Iris pigment epithelial cell (primary cell): ENCODE measurements around the gene TMEM174.

Source experiments
- DNase-seq: peaks from one replicate; pipeline ENCODE4 v3.0.0-alpha.2; 2011; ENCODE audit warnings: low read depth

The TMEM174 gene

DNA sequence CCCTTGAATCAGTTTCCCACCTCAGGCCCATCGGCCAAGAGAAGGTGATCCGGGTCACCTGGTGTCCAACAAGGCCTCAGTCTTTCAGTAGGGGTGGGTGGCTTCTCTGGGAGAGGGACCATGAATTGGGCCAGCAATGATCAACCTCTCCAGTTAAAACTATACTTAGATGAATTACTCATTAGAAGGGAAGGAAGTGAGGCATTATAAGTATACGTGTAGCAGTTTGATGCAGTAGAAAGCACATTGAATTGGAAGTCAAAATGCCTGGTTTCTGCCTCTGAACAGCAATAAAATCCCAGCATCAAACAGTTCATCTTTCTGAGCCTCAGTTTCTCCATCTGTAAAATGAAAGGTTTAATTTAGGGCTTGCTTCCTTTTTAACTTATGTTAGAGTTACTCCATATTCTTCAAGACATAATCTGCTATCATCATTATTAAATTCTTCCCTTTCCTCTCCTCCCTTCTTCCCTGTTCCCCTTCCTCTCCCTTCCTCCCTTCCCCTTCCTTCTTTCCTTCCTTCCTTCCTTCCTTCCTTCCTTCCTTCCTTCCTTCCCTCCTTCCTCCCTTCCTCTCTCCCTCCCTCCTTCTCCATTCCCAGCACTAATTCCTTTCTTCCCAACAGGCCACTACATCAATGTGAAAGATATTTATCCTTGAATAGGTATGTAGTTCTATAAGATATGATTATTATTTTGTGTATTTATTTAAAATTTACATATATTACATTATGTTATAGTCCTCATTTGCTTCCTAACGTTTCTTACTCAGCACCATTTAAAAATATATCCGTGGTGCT, 18.6 kb upstream of the TMEM174 start:
- DNase-seq = no peak

DNA sequence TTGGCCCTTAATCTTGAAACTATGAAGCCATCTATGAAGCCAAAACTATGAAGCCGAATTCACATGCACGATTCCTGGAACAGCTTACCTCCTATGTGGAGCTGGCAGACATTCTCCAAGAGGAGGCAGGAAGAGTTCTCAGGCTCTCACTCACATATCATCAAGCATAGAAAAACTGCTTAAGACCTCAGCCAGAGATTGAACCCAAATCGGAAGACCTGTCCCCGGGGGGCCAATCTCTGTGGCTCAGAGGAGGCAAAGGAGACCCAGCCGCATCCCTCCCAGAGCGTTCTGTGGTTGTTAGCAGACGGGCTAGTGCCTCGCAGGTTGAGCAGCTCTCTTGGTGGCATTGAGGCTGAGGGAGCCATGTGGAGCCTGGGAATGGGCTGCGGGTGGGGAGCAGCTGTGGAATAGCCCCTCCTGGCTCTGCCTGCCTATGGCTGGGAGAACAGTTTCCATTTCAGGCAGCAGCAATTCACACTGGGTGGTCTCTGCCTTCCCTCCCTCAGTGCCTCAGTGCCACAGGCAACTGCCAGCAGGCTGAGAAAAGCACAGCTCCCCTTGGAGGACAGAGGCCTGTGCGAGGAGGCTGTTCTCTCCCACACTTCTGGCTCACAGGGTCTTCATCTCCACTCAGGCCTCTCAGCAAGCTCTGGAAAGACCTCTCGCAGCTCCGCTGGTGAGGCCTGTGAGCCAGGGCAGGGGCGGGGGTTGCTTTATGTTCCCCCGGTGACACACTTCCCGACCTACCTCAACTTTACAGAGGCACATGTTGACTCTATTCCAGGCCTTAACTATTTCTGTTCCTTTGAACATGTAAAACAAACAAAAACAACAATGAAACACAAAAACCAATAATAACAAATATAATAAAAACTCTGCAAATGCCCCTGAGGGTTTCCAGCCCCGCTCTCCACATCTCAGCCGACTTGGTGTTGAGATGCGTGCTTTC, 17.4 kb upstream of the TMEM174 start:
- DNase-seq = no peak

DNA sequence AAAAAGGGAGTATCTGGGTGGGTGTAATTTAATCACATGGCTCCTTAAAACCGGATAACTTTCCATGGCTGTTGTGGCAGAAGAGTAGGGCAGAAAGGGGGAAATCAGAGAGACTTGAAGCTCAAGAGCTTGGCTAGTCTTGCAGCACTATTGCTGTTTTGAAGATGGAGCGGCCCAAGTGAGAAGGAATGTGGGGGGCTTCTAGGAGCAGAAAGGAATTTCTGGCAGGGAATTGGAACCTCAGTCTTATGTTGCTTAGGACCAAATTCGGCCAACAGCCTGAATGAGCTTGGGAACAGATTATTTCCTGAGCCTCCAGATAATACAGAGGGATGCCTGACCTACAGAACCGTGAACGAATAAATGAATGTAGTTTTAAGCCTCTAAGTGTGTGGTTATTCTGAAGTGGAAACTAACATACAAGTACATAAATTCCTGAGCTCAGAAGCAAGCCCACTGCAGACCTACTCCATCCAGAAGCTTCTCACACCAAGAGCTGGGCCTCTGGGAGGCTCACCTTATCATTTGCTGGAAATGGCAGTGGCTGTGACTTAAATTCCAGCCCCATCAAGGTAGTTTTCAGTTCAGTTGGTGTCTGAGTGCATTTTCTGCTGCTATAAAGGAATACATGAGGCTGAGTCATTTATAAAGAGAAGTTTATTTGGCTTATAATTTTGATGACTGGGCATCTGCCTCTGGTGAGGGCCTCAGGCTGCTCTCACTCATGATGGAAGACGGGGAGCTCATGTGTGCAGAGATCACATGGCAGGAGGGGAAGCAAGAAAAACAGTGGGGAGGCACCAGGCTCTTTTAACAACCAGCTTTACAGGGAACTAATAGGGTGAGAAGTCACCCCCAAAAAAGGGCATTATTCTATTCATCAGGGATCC, 15.3 kb upstream of the TMEM174 start:
- DNase-seq = no peak

DNA sequence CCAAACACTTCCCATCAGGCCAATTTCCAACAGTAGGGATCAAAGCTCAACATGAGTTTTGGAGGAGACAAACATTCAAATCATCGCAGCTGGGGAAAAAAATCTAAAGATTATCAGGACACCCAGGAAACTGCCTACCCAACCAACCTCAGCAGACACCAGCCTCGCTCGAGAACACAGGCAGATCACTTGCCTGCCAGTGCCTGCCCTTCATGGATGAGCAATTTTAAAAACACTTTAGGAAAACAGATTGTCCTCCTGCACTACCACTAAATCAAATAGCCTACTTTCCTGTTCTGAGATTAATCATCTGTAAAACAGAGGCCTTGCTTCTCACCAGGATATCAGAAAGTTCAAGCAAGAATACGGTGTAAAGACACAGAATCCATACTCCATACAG, 14.7 kb upstream of the TMEM174 start:
- DNase-seq = no peak

DNA sequence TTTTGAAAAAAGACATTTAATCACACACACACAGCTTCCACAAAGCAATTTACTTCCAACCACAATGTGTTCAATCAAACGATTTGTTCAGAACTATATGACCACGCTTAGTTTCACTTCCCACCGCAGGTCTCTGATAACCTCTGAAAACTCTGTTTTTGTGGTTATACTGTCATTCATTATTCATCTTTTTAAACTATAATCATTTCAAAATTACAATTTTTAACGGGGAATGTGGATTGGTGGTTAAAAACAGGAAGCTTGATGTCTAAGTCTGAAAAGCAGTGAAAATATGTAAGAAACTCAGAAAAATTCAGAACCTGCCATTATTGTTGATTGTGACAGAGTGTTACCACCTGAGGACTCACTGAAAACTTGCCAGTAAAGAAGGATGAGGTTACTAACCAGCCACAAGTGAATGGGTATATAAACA, 12.7 kb upstream of the TMEM174 start:
- DNase-seq = peak; percentile 14

DNA sequence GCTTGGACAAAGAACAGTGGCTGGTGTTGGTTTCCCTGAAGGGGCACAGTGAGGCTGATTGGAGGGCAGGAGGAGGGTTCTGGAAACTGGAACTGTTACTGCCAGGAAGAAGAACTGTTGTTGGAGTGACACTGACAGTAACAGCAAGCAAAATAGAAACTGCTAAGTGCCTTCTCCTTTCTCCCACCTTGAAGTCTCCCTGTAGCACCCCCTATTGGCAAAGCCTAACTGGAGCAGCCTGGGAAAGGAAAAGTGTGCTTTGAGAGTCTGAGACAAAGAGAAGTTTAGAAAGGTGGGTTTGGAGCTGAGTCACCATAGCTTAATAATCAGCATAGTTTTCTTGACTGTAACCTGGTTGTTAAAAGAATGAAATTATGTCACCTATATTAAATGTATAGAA, 2.5 kb upstream of the TMEM174 start:
- DNase-seq = peak; percentile 23

DNA sequence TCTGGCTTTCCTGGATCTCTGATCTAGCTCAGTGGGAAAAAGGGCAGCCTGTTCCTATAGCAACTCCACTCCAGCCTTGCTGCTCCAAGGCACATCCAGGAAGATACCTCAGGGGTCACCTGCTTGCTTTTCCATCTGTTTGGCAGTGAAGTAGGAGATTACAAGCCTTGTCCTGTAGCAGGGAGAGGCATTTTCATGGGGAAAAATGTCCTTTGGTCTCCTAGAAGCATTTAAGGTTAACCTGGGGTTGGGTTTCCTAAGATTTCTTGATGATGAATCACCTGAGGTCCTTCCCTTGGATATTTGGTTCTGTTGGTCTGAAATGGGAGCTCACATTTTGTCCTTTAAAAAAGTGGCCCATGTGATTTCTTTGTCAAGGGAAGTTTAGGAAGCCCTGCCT, 1.5 kb upstream of the TMEM174 start:
- DNase-seq = no peak

DNA sequence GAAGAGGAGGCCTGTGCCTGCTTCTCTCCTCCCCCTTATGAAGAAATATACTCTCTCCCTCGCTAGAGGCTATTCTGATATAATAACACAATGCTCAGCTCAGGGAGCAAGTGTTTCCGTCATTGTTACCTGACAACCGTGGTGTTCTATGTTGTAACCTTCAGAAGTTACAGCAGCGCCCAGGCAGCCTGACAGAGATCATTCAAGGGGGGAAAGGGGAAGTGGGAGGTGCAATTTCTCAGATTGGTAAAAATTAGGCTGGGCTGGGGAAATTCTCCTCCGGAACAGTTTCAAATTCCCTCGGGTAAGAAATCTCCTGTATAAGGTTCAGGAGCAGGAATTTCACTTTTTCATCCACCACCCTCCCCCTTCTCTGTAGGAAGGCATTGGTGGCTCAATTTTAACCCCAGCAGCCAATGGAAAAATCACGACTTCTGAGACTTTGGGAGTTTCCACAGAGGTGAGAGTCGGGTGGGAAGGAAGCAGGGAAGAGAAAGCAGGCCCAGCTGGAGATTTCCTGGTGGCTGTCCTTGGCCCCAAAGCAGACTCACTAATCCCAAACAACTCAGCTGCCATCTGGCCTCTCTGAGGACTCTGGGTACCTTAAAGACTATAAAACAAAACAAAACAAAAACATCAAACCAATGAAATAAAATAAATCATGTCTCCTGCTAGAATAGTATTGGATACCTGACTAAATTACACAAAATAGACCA, 1.3 kb downstream of the TMEM174 start:
- DNase-seq = no peak

DNA sequence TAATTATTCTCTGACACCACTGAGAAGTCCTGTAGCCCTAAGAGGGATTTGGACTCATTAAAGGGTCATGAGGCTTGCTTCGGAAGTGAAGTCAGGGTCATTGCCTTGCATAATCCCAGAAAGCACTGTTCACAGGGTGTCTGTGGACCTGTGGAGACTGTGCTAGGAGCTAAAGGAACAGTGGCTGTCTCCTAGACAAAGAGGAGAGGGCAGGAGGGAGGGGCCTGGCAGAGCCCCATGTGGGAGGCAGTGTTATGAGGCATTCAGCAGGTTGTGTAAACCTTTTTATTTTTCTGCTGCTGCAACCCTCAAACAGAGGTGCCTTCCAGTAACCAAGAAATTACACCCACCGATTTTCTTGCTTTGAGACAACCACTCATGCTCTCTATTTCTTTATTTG, 3.3 kb downstream of the TMEM174 start:
- DNase-seq = no peak

DNA sequence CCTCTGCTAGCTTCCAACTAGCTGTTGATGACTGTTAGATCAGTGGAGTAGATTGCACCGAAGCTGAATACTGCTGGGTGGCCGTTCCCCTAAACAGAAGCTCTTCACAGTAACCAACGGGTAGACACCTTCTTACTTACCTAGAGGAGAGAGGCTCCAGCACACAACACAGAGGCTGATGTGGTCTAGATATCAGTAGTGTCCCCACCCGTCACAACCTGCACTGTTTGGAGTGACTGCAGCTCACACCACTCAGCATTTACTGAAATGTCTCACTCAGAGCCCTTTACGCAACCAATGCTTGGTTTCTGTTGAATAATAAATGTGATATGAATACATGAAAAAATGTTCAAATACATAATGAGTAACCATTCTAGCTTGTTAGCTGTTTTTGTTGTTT, 5.3 kb downstream of the TMEM174 start:
- DNase-seq = no peak

DNA sequence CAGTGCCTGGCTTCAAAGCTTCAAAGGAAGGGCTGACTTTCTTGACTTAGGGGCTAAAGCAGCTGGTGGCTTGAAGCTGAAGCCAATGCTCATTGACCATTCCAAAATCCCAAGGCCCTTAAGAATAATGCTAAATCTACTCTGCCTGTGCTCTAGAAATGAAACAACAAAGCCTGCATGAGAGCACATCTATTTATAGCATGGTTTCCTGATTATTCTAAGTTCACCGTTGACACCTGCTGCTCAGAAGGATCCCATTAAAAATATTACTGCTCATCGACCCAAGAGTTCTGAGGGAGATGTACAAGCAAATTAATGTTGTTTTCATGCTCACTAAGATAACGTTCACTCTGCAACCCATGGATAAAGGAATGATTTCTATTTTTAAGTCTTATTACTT, 6.7 kb downstream of the TMEM174 start:
- no peak for DNase-seq

DNA sequence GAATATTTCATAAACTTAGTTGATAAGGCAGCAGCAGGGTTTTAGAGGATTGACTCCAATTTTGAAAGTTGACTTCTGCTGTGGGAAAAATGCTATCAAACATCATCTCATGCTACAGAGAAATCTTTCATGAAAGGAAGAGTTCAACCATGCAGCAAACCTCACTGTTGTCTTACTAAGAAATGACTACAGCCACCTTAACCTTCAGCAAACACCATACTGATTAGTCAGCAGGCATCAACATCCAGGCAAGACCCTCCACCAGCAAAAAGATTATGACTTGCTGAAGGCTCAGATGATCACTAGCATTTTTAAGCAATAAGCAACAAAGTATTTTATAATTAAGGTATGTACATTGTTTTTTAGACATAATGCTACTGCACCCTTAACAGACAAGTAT, 7.6 kb downstream of the TMEM174 start:
- DNase-seq = peak; percentile 49

DNA sequence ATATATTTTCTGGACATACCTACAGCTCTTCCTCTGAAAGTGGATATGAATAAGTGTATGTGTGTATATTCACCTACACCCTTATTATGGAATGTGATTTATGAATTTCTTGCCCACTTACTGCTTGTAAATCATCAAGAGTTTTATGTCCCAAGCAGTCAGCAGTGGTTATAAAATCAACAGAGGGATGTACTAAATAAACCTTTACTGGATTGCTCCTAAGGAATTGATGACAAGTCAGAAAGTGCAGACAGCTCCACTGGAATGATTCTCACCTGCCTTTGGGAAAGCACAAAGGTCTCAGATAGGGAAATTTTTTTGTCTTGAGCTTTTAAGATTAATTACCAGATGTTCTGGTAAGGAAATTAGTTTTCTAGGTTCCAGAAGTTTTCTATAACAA, 9.3 kb downstream of the TMEM174 start:
- no peak for DNase-seq

DNA sequence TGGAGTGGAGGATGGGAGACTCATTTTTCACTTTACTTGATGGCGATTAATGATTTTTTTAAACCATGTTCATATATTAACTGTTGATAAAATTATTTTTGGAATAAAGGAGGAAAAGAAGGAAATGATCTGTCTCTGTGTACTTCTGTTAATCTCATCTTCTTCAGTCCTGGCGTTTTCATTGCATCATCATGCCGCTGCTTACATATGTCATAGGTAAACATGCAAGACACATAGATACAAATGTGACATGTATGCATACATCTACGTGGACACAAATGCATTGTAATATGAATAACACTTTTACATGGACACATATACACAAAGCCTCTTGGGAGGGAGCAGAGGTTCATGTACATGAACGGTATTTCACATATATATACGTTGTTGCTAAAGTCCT, 10.0 kb downstream of the TMEM174 start:
- no peak for DNase-seq

DNA sequence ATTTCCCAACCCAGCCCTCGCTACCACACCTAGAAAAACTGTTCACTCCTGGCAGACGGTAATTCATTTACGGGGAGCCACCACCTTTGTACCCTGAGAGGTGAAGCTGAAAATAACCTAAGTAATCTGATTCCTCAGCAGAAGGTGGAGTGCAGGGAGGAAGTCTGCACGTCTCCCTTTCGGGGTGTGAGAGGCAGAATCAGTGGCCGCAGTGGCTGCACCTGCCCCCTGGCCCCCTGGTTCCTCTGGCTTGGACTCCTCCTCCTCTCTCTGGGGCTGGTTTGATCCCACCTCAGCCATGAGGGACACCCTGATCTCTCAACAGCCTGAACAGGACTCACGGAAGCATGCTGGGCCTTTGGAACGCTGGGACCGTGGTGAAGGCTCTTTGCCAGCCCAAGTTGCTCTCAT, 10.5 kb downstream of the TMEM174 start:
- DNase-seq = no peak

DNA sequence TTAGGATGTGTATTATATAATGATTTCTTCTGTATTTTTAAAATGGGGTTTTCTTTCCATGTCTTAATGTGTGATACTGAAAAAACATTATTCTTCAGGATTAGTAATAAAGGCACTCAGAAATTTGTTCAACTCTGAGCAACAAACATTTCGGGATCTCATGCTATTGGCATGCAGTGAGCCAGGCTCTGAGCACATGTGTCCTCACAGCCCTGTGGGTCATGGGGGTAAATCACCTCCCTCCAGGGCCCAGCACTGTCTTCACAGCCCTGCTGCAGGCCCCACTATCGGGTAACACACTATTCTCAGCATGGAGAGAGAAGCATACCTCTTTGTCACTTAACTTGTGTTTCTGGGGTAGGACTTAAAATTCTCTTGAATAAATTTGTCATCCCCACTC, 14.0 kb downstream of the TMEM174 start:
- no peak for DNase-seq

DNA sequence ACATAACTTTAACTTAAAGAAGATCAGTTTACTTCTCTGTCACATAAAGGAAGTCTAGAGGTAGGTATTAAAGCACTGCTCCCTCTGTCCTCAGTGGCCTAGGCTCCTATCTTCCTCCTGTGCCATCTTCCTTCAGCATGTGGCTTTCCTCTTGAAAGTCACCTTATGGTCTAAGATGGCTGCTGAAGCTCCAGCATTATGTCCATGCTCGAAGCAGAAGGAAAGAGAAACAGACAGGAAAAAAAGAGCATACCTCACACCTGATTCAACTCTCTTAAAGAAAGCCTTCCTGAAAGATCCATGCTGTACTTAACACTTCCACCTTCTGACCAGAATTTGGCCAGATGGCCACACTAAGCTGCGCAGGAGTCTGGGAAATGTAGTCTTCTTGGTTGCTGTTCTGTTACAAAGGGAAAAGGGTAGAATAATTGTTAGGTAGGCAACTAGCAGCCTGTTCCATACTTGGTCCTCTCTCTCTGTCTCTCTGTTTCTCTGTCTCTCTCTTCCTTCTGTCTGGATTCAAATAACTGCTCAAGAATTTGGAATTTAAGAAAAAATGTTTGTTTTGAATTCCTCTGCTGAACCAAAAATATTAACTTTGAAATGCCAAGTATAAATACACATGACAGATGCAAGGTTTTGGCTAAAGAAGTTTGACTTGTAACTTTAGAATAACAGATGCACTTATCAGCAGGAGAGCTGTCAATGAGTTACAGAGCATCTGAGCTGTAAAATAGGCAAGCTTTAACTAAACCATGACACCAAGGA, 16.0 kb downstream of the TMEM174 start:
- peak; percentile 18 for DNase-seq

DNA sequence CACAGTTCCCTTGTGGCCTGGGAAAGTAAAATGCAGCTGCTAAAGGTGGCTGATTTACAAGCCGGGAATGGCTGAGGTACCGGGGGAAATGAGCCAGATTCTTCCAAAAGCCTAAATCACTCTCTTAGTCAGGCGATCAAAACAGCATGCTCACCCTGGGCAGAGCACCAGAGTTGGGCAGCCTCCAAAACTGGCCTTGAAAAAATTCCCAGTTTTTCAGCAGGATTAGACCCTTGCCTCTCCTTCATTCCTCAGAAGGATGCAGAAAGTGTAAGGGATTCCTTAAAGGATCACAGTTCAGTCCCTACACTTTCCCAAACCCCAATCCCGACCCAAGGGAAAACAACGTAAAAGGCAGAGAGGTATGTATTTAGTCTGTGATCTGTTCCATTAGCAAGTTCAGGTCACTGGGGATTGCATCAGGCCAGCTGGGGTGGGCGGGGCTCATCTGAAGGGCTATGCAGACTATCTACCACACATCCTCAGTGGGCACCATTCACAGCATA, 16.9 kb downstream of the TMEM174 start:
- DNase-seq = peak; percentile 61

DNA sequence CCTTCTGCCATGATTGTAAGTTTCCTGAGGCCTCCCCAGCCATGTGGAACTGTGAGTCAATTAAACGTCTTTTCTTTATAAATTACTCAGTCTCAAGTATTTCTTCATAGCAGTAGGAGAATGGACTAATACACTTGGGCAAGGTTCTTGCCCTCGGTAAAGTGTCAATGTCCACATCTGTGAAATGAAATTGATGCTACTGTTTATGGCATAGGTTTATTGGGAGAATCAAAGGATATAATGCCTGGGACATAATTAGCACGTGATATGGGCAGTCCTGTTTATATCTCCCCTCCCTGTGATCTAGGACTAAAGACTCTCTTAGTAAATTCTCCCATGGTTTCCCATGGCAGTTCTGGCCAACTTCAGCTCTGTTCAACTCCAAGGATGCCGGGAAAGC, 19.4 kb downstream of the TMEM174 start:
- no peak for DNase-seq

DNA sequence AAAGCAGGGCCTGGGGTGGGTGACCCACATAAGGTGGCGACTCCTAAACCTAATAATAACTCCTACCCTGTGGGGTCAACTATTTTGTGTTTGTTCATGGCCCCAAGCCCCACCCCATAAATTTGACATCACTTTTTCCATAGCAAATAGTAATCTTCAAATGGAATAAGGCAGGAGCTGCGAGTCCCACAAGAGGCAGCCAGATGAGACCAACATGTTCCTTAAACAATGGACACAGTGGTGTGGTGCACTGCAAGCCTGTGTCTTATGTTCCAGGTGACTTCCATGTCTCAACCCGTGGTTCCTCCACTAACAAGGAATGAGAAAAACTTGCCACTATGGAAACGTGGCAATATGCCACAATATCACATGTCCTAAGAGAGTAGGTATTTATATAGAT, 20.6 kb downstream of the TMEM174 start:
- DNase-seq = no peak

DNA sequence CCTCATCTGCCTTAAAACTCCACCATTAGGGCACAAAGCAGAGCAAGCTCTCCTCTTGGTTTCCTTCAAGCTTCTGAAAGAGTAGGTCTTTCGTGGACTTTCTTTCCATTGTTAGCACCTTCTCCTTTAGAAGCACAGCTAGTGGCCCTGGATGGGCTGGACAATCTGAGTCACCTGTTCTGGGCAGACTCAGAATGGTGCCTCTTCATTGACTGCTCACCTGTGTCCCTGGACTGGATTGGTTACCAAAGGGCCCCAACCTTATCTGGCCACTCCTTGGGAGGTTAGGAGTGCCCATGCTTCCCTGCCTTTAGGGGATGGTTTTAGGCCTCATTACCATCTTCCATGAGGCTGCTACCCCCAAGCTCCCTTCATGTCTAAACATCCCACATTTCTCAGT, 23.2 kb downstream of the TMEM174 start:
- no peak for DNase-seq
